ENCODE measurements around the gene STK4.

The STK4 gene

GRCh38 chr20:44954211-44954610 is 12.1 kb upstream of the STK4 start:
- no peak for DNase-seq (ENCODE audit: low read depth, low spot score)

- DNase-seq (ENCODE audit: low read depth, low spot score): no peak
Observed at GRCh38 chr20:44955270-44955669, 11.0 kb upstream of the STK4 start.

- no peak for DNase-seq (ENCODE audit: low read depth, low spot score)
Observed at GRCh38 chr20:44956410-44956809, 9.9 kb upstream of the STK4 start.

GRCh38 chr20:44958276-44958675 is 8.0 kb upstream of the STK4 start:
- DNase-seq (ENCODE audit: low read depth, low spot score): no peak

- DNase-seq (ENCODE audit: low read depth, low spot score): no peak
Observed at GRCh38 chr20:44959082-44959637, 7.2 kb upstream of the STK4 start.

GRCh38 chr20:44959638-44960102 is 6.6 kb upstream of the STK4 start:
- DNase-seq (ENCODE audit: low read depth, low spot score): peak; percentile 47

- DNase-seq (ENCODE audit: low read depth, low spot score): peak; percentile 94
Observed at GRCh38 chr20:44960103-44960852, 6.0 kb upstream of the STK4 start, which contains the start of gene TOMM34. TOMM34 (minus strand) TSS chr20:44960397; CDS start chr20:44960333, 64 bp downstream.

- DNase-seq (ENCODE audit: low read depth, low spot score): no peak
Observed at GRCh38 chr20:44961011-44961869, 5.1 kb upstream of the STK4 start.

GRCh38 chr20:44961870-44962267 is 4.4 kb upstream of the STK4 start:
- no peak for DNase-seq (ENCODE audit: low read depth, low spot score)

GRCh38 chr20:44962483-44962882 is 3.8 kb upstream of the STK4 start:
- DNase-seq (ENCODE audit: low read depth, low spot score): no peak

GRCh38 chr20:44963325-44964215 is 2.7 kb upstream of the STK4 start:
- DNase-seq (ENCODE audit: low read depth, low spot score): no peak

GRCh38 chr20:44965651-44966029 is 672 bp upstream of the STK4 start:
- no peak for DNase-seq (ENCODE audit: low read depth, low spot score)

GRCh38 chr20:44967207-44967807 is 995 bp downstream of the STK4 start:
- no peak for DNase-seq (ENCODE audit: low read depth, low spot score)

GRCh38 chr20:44969300-44969894 is 3.1 kb downstream of the STK4 start:
- no peak for DNase-seq (ENCODE audit: low read depth, low spot score)

GRCh38 chr20:44970243-44970757 is 4.0 kb downstream of the STK4 start:
- no peak for DNase-seq (ENCODE audit: low read depth, low spot score)

- DNase-seq (ENCODE audit: low read depth, low spot score): no peak
Observed at GRCh38 chr20:44973053-44973452, 6.7 kb downstream of the STK4 start.

- no peak for DNase-seq (ENCODE audit: low read depth, low spot score)
Observed at GRCh38 chr20:44976698-44977097, 10.4 kb downstream of the STK4 start.

- DNase-seq (ENCODE audit: low read depth, low spot score): no peak
Observed at GRCh38 chr20:44979090-44979621, 12.8 kb downstream of the STK4 start.

- no peak for DNase-seq (ENCODE audit: low read depth, low spot score)
Observed at GRCh38 chr20:44981736-44982406, 15.6 kb downstream of the STK4 start.

All from activated naive CD8-positive, alpha-beta T cell treated with anti-CD3 and anti-CD28 coated beads, Interleukin-2, amount 50 U/mL, for 16 hours (primary cell).